ENCODE data around the gene S1PR3. TPM values are rescaled to one million over a fixed set of nuclear protein-coding genes. Genes with fewer than 3 reads are reported as not detected.

The S1PR3 gene
- total and polyA plus RNA-seq, 2 donors (not counting 3 experiments of a cell fraction or from before 2014, with no cell fraction given) = 12.5 to 25.8 TPM

- DNase-seq (ENCODE audit: low read depth, low spot score) (no peak), FAIRE-seq (no peak)
- H3K4me3 ChIP-seq (replicated peaks in 1 of 3; ENCODE audit: insufficient read depth in 1 of 3, low read depth in 1 of 3, low read length in 3 of 3) = no peak overlapping the region
- ChIA-PET POLR2A (no interaction called here), CTCF (interaction anchor here (1.0 kb wide), 1 partner anchor 258 kb away, joined by 5 read pairs; no protein-coding TSS in a partner anchor)
- dilution Hi-C loops (cut with MboI; ENCODE audit: extremely low pct_ligation_motif_present, low sequenced_read_pairs) (no loop called here), intact Hi-C loops (cut with micrococcal nuclease) (no loop called here)
- no peak overlapping the region for H3K9ac ChIP-seq (replicated peaks; ENCODE audit: extremely low read depth, insufficient read depth, low read length)
- TF ChIP-seq JUN (IDR thresholded peaks at IDR 0.05; ENCODE audit: borderline replicate concordance, insufficient read depth, insufficient read length, low read depth) (no peak), MYC (IDR thresholded peaks at IDR 0.05; ENCODE audit: low read depth, low read length) (no peak), FOS (IDR thresholded peaks at IDR 0.05; ENCODE audit: borderline replicate concordance, insufficient read depth, low read length) (no peak), EZH2 (IDR thresholded peaks at IDR 0.05; ENCODE audit: borderline replicate concordance, low read depth, low read length, severe bottlenecking) (no peak), POLR2A (IDR thresholded peaks at IDR 0.05; ENCODE audit: low read depth, low read length) (no peak), POLR2AphosphoS5 (IDR thresholded peaks at IDR 0.05; ENCODE audit: insufficient read depth, low read depth, low read length) (no peak), GATA2 (IDR thresholded peaks at IDR 0.05; ENCODE audit: insufficient read depth, insufficient read length, low read depth, low read length) (no peak)
- TF ChIP-seq, protein P1, sequence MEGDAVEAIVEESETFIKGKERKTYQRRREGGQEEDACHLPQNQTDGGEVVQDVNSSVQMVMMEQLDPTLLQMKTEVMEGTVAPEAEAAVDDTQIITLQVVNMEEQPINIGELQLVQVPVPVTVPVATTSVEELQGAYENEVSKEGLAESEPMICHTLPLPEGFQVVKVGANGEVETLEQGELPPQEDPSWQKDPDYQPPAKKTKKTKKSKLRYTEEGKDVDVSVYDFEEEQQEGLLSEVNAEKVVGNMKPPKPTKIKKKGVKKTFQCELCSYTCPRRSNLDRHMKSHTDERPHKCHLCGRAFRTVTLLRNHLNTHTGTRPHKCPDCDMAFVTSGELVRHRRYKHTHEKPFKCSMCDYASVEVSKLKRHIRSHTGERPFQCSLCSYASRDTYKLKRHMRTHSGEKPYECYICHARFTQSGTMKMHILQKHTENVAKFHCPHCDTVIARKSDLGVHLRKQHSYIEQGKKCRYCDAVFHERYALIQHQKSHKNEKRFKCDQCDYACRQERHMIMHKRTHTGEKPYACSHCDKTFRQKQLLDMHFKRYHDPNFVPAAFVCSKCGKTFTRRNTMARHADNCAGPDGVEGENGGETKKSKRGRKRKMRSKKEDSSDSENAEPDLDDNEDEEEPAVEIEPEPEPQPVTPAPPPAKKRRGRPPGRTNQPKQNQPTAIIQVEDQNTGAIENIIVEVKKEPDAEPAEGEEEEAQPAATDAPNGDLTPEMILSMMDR (IDR thresholded peaks at IDR 0.05; ENCODE audit: extremely low read depth in 1 of 2, insufficient read depth in 1 of 2, low read depth in 1 of 2, low read length in 2 of 2) = no peak
- TF ChIP-seq, protein P2, sequence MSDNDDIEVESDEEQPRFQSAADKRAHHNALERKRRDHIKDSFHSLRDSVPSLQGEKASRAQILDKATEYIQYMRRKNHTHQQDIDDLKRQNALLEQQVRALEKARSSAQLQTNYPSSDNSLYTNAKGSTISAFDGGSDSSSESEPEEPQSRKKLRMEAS (IDR thresholded peaks at IDR 0.05; ENCODE audit: insufficient read depth, insufficient read length) = no peak
- no peaks in the 10 kb centered on the region for H3K9me1 ChIP-seq (replicated peaks; ENCODE audit: control insufficient read depth, extremely low read depth, insufficient read depth, low read length)
- H3K27me3 ChIP-seq (ENCODE audit: control insufficient read depth in 2 of 2, insufficient read depth in 2 of 2, low read length in 2 of 2) = no peaks in the 10 kb centered on the region
- no peaks in the 10 kb centered on the region for H3K79me2 ChIP-seq (ENCODE audit: control insufficient read depth, insufficient read depth, low read length)
- no peaks in the 10 kb centered on the region for H3K36me3 ChIP-seq (ENCODE audit: control insufficient read depth in 2 of 2, extremely low read depth in 1 of 2, insufficient read depth in 2 of 2, low read length in 2 of 2)
- H3K4me1 ChIP-seq (ENCODE audit: control insufficient read depth, extremely low read depth, insufficient read depth, low read length) = no peaks in the 10 kb centered on the region
- H3K4me2 ChIP-seq (ENCODE audit: insufficient read depth, low read length) = no peak overlapping the region
- H3K9me3 ChIP-seq (replicated peaks; ENCODE audit: control insufficient read depth, insufficient read depth, low read length) = no peaks in the 10 kb centered on the region
- no peak overlapping the region for H2AFZ ChIP-seq (ENCODE audit: low read depth, low read length)
- H4K20me1 ChIP-seq (replicated peaks; ENCODE audit: control insufficient read depth, extremely low read depth, insufficient read depth, low read length) = no peaks in the 10 kb centered on the region
- no TSS peak for BruUV-seq (replicated peaks)
- no peak overlapping the region for H3K27ac ChIP-seq (ENCODE audit: insufficient read depth, low read depth, low read length)
These were observed 29.5 kb downstream of the S1PR3 start for GRCh38 chr9:89020754-89021153.

All from endothelial cell of umbilical vein (primary cell).